GM18873 (cell line): ENCODE data around the gene VPS35L.
"Not testable (repeated sequence)": the region's sequence is repeated elsewhere in the genome, so short reads cannot be mapped to it uniquely, and the experiment has no call there.

ENCODE experiments used
- ATAC-seq: cut with Tn5 transposase; IDR thresholded peaks from one replicate; pipeline ENCODE4 v1.9.1; 2021; ENCODE audit warnings: mild to moderate bottlenecking, moderate library complexity, moderate number of reproducible peaks; ENCODE audit not compliant: unreplicated experiment, low FRiP score

VPS35L gene

DNA sequence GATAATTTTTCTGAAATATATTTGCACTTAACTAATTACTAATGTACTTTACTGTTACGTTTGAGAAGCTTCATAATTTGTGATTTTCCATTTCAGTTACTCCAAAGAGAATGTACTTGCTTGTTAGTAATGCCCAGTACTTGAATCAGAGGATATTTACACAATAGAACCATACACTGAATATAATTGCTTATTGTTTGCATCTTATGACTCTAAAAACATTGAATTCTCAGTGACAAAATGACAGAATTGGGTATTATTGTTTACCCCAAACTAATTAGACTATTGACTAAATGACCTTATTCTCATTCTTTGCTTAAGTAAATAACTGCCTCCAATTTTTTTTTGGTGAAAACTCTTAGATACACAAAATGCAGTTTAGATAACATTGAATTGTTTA lies 22.9 kb upstream of the VPS35L start:
- no peak for ATAC-seq

DNA sequence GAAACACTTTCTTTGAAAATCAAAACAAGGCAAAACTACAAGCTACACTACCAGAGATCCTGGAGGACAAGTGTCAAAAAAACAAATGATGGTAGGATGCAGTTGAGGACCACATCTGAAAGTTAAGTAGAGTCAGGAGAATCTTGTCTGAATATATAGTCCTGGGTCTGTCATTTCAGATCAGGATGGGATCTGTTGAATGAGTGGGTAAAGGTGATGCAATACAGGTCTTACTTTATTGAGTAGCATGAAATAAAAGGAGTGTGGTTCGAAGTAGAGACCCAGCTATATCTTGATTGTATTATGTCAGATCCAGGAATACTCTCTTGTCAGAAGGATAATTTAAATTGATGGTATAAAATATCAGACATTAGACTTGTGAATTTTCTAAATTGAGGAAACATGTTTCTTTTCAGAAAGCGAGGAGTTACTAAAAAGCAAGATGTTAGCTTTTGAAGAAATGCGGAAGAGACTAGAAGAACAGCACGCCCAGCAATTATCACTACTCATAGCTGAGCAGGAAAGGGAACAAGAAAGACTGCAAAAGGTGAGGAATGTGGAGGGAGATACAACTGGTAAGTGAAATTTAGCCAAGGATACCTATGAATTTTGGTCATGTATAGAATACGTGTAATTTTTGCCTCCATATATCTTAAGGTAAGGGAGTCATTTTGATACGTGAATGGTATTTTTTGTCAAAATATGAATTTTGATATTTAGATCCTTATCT lies 15.1 kb upstream of the VPS35L start:
- ATAC-seq, result no peak

DNA sequence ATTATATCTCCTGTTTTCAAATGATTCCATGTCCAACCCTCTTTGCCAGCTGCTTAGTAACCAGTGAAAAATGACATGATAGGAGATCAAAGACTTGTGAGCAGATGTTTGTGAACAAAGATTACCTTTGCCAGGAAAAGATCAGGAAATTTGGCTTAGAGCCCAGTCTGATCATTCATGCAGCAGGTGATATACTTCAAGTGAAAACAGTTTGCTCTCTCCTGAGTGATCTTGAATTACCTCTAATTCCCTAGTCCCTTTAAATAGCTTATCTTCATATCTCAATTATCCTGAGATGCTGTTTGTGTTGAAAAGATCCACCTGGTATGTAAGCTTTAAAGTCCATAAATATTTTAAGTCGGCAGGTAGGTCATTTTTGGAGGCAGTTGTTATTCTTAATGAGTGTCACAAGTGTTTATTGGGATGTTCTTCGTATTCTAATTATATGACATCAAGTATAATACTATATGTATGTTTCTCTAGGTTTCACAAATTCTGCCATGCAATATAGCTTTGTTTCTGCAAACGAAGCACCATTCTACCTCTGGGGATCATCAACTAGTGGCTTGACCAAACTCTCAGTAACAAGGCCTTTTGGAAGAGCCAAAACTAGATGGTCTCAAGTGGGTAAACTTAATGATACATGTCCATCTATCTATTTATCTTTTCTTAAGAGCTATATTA lies 13.2 kb upstream of the VPS35L start:
- ATAC-seq, result no peak

DNA sequence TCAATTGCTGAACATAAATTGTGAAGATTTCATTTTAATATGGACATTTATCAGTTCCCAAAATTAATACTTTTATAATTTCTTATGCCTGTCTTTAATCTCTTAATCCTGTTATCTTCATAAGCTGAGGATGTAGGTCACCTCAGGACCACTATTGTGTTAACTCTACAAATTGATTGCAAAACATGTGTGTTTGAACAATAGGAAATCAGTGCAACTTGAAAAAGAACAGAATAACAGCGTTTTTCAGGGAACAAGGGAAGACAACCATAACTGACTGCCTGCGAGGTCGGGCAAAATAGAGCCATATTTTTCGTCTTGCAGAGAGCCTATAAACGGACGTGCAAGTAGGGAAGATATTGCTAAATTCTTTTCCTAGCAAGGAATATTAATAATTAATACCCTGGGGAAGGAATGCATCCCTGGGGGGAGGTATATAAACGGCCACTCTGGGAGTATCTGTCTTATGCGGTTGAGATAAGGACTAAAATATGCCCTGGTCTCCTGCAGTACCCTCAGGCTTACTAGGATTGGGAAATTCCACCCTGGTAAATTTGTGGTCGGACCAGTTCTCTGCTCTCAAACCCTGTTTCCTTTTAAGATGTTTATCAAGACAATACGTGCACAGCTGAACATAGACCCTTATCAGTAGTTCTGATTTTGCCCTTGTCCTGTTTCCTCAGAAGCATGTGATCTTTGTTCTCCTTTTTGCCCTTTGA lies 12.1 kb upstream of the VPS35L start:
- not testable (repeated sequence) for ATAC-seq

DNA sequence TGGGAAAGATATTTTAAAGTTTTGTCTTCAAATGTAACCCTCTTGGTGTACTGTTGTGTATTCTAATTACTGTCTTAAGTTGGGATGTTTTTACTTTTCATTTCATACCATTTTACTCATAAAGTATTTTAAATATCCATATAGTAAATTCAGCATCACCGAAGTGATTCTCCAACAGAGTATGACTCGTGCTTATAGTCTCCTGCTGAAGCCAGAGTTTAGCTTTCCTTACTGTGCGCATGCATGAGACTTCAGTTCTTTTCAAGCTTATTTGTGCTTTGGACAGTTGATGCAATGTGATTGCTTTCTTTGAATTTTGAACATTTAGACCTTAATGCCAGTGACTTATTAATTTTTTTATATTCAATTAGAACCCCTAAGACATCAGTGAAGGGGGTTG lies 7.4 kb upstream of the VPS35L start:
- no peak for ATAC-seq

DNA sequence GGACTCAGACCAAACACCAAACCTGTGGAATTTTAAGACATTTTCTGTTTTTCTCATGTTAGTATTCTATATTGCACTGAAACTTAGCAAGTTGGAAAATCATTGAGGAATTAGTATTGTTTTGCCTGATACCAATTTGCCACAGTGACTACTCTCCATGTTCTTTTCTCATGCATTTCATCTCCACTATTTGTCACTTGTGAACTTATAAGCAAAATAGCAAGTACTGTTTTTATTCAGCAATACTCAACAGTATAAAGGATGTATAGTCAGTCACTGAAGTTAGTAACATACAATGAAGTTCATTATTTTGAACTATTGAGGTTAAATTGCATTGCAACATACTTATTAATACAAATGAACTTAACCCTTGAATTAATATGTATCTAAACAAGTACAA lies 5.8 kb upstream of the VPS35L start:
- ATAC-seq, result no peak

DNA sequence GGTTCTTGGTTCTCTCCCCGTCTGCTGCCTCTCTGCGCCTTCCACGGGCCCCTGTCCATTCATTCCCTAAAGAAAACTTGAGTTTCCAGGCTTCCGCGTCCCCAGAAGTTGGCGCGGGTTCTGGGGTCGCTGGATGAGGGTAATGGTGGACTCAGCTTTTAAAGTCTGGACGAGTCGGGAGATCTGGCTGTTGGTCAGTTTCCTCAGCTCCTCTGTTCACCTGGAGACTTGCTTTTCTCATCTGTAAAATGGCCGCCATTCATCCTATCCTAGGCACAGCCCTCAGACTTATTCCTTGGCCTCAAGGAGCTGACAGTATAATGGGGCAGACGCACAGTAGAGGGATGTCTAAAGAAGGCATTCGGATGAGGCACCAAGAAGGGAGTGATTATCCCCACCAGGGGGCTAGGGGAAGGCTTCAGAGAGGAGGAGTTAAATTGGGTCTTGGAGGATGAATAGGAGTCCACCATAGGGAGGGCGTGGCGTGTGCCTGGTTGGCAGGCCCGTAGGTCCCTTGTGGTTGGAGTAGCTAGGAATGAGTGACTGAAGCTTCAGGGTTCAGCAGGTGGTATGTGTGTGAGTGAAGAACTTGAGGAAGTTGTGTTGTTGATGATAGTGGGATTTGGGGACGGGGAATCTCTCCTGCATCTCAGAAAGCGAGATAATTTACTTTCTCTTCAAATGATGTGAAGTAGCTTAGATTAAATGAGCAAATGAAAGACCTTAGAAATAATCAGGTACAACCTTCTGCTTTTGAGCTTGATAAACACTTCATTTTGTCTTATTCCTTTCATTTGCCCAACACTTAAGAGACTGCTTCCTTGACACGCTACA lies 652 bp downstream of the VPS35L start:
- no peak for ATAC-seq

DNA sequence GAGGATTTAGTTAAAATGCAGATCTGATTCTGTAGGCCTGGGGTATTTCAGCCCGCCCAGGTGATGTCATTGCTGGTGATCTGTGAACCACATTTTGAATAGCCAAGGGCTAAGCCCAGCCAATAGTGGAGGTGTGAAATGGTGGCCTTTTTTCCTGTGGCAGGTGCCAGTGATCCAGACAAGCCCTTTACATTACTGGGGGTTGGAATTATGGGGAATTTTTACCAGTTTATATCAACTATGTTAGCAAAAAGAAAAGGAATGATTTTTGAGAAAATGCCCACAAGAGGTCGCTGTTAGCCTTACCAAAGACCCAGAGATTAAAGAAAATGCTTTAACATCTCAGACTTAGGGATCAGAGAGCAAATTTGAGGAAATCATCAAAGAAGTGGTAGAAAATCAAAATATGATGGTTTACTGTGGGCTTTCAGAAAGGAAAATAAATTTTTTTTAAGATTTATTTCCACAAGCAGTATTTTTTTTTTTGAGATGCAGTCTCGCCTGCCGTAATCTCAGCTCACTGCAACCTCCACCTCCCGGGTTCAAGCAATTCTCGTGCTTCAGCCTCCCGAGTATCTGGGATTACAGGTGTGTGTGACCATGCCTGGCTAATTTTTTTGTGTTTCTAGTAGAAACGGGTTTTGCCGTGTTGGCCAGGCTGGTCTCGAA lies 3.9 kb downstream of the VPS35L start:
- ATAC-seq, result no peak

DNA sequence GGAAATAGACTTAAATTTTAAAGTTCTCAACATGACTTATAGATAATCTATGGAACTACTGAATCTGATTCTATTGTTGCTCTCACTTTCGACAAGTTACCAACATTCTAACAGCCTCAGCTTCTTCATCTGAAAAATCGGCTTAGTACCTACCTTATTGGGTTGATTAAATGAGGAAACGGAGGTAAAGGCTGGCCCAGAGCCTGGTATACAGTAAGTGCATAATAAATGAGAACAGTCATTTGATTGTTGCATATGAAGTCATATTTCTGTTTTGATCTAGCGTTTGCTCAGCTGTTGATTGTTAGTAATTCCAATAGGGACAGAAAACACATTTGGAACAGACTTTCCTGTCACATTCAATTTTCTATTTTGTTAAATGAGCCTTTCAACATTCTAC lies 4.6 kb downstream of the VPS35L start:
- ATAC-seq, result no peak

DNA sequence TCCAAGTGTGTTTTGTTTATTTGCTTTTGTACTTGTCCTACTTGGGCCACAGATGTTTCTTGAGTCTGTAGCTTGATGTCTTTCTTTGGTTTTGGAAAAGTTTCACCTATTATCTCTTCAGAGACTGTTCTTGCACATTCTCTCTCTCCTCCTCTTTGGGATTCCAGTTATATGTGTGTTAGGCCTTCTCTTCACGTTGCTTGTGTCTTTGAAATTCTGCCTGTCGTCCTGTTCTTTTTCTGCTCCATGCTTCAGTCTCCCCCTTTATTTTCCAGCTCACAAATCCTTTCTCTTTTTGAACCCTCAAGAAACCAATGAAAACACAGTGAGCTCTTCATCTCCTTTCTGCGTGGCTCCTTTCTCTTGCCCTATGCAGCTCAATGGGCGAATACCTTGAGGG lies 7.9 kb downstream of the VPS35L start:
- no peak for ATAC-seq

DNA sequence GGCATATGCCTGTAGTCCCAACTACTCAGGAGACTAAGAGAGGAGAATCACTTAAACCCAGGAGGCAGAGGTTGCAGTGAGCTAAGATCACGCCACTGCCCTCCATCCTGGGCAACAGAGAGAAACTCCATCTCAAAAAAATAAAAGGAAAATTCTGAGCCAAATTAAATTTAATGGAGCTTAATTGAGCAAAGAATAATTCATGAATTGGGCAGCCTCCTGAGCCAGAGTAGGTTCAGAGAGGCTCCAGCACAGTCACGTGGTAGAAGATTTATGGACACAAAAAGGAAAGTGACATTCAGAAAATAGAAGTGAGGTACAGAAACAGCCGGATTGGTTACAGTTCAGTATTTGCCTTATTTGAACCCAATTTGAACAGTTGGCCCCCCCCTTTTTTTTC lies 10.9 kb downstream of the VPS35L start:
- no peak for ATAC-seq

DNA sequence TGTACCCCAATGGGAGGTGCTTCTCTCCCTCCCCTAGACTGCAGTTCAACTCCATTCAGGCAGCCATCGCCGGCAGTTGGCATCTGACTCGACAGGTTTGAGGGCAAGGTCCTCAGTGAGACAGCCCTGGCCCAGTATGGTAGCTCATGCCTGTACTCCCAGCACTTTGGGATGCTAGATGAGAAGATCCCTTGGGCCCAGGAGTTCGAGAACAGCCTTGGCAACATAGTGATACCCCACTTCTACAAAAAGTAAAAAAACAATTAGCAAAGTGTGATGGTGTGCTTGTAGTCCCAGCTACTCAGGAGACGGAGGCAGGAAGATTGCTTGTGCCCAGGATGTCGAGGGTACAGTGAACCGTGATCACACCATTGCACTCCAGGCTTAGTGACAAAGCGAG lies 12.1 kb downstream of the VPS35L start:
- ATAC-seq, result no peak

DNA sequence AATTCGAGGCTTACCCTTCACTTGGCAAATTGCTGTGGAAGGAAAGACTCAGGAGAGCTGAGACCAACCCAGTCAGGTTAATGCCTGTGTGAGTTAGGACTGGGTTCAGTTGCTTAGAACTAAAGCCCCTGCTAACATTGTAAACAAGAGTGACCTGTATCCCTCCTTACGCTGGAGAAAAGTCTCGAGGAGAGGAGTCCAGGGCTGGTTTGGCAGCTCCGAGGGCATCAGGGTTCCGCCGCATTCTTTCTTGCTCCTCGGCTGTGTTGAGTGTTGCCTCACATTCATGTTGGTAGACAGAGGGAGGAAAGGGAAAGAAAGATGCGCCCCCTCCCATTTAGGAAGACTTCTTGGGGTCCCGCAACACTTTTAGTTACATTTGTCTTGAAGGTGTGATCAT lies 18.5 kb downstream of the VPS35L start:
- ATAC-seq, result no peak

DNA sequence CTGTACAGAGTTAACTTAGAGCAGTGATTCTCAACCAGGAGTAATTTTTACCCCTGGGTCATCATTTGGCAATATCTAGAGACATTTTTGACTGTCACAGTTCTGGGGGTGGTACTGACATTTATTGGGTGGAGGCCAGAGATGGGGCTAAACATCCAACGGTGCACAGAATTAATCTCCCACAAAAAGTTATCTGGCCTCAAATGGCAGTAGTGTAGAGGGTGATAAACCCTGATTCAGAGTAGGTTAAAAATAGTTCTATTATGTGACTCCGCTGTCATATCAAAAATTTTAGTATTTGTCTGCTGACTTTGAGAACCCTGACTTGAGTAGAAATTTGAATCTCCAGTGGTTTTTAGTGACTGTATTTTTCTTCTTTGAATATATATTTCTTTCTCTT lies 19.1 kb downstream of the VPS35L start:
- no peak for ATAC-seq

DNA sequence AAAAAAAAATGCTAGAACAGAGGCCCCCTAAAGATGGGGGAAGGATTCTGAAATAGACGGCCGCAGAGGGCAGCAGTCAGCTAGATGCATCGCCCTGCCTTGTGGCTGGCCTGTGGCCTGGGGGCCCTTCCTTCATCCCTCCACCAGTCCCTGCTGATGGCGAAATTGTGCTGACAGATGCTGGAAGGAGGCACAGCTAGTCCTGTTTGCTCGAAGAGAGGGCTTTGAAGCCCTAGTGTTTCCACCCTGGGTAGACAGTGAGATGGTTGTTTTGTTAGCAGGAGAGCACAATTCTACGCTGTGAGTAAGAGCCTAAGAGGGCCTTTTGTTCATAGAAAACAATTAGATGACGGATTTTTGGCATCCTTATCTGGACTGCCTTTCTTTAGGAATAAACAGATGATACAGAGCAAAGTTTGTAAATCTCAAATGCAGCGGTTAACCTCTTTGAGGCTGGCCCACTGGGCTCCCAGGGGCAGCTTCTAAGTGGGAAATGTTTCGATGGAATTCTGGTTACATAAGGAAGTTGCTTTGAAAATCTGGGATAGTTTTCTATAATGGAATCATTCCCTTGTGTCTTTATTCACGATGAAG lies 23.0 kb downstream of the VPS35L start:
- ATAC-seq, result no peak

DNA sequence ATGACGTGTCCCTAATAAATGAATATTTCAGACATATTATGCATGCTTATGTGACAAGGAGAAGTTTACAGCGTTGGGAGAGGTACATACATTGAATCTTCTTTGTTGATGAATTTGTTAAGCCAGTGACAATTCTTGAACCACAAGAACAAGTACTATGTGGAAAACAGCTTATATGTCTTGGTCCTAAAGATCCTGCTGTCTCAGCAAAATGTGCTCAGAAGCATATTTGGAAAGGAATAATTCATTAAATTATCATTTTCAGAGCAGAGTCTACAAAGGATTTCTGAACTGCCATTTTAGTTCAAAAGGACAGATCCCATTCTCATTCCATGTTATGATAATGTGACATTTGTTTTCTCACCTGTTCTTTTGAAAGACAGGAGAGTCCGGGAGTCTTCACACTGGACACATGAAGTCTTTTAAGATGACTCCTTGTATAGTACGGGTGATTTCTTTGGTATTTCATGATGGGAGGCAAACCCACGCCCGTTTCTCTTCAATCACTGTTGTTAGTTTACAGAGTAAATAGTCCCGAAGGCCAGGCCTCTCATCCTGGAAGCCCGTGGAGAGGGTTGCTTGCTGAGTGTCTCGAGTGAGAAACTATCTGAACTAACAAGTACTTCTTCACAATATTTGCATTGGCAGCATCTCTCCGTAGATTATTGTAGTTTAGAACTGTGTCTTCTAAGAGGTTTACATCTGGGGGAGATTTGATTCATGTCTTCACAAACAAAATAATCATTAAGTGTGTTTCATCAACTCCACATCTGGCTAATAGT lies 26.7 kb downstream of the VPS35L start:
- no peak for ATAC-seq

DNA sequence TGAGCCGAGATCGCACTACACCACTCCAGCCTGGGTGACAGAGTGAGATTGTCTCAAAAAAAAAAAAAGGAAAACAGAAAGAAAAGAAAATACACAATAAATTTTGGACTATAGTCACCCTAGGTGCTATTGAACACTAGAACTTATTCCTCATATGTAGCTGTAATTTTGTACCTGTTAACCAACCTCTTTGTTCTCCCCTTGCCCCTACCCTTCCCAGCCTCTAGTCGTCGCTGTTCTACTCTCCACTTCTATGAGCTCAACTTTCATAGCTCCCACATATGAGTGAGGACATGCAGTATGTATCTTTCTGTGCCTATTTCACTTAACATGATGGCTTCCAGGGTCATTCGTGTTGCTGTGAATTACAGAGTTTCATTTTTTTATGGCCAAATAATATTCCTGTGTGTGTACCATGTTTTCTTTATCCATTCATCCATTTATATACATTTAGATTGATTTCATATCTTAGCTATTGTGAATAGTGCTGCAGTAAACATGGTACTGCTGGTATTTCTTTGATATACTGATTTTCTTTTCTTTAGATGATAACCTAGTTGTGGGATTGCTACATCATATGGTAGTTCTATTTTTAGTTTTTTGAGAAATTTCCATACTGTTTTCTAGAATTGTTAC lies 28.3 kb downstream of the VPS35L start:
- ATAC-seq, result no peak

DNA sequence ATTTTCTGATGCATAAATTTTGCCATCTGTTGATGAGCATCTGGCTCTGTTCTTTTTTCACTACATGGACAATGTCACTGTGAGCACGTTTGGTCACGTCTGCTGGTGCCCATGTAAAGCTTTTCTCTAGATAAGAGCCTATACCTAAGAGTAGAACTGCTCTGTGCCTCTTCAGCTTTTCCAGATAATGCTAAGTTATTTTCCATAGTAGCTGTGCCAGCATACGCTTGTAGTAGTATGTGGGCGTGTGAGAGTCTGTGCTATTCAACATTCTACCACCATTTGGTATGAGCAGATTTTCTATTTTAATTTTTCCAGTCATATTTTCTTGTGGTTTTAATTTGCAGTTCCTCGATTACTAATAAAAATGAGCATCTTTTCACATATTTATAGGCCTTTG lies 33.2 kb downstream of the VPS35L start:
- no peak for ATAC-seq

DNA sequence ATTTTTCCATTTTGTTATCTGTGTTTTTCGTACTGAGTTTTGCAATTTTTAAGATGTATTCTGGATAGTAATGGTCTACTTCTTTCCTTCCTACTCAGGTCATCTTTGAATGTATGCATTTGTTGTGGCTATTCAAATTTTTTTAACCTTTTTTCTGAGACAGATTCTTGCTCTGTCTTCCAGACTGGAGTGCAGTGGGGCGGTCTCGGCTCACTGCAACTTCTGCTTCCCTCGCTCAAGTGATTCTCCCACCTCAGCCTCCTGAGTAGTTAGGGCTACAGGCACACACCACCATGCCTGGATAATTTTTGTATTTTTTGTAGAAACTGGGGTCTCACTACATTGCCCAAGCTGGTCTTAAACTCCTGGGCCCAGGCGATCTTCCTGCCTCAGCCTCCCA lies 33.6 kb downstream of the VPS35L start:
- ATAC-seq, result no peak
